Loucy (cell line): ENCODE results near the gene ATP8A2.

ENCODE experiments used
- H2AFZ ChIP-seq: fragments of 200-600 bp; sonication (generic); 2 replicates; pipeline ENCODE4 v1.6.0; 2016; ENCODE audit warnings: antibody characterized with exemption, mild to moderate bottlenecking, low read length, moderate library complexity
- H3F3A ChIP-seq: fragments of 200-600 bp; 2 replicates; pipeline ENCODE4 v1.6.0; 2016; ENCODE audit warnings: antibody characterized with exemption, low read depth, mild to moderate bottlenecking
- H3K27me3 ChIP-seq: fragments of 200-600 bp; sonication (generic); 2 replicates; pipeline ENCODE4 v1.6.1; 2014; ENCODE audit warnings: low read length, mild to moderate bottlenecking; ENCODE audit not compliant: insufficient read depth, poor library complexity, severe bottlenecking
- H3K36me3 ChIP-seq: fragments of 200-600 bp; sonication (generic); 2 replicates; pipeline ENCODE4 v1.6.1; 2016; ENCODE audit warnings: low read length; ENCODE audit not compliant: insufficient read depth
- H3K4me1 ChIP-seq: fragments of 200-600 bp; sonication (generic); 2 replicates; pipeline ENCODE4 v1.5.1; 2014; ENCODE audit warnings: low read length, mild to moderate bottlenecking; ENCODE audit not compliant: insufficient read depth, poor library complexity, severe bottlenecking
- H3K4me2 ChIP-seq: fragments of 200-600 bp; sonication (generic); 2 replicates; pipeline ENCODE4 v1.6.0; 2014; ENCODE audit warnings: antibody characterized with exemption, low read length, low read depth, mild to moderate bottlenecking; ENCODE audit not compliant: poor library complexity, severe bottlenecking
- H3K4me3 ChIP-seq: fragments of 200-600 bp; sonication (generic); 2 replicates; pipeline ENCODE4 v1.5.1; 2014; ENCODE audit warnings: low read length, mild to moderate bottlenecking, mixed read lengths; ENCODE audit not compliant: poor library complexity, severe bottlenecking
- H3K79me2 ChIP-seq: fragments of 200-600 bp; sonication (generic); 2 replicates; pipeline ENCODE4 v1.6.1; 2014; ENCODE audit warnings: low read length; ENCODE audit not compliant: insufficient read depth
- H3K9ac ChIP-seq: fragments of 200-600 bp; sonication (generic); 2 replicates; pipeline ENCODE4 v1.6.0; 2014; ENCODE audit warnings: mild to moderate bottlenecking, low read depth, low read length, moderate library complexity; ENCODE audit not compliant: poor library complexity, severe bottlenecking
- H3K9me2 ChIP-seq: fragments of 200-600 bp; sonication (generic); replicated peaks from 2 replicates; pipeline ENCODE4 v1.6.1; 2016; ENCODE audit warnings: low read depth, low read length, mixed read lengths
- H3K9me3 ChIP-seq: fragments of 200-600 bp; sonication (generic); 2 replicates; pipeline ENCODE4 v1.6.1; 2014; ENCODE audit warnings: mild to moderate bottlenecking, antibody characterized with exemption, low read length, low read depth; ENCODE audit not compliant: insufficient read depth
- H4K20me1 ChIP-seq: fragments of 200-600 bp; sonication (generic); 2 replicates; pipeline ENCODE4 v1.6.0; 2014; ENCODE audit warnings: antibody characterized with exemption, low read length, mild to moderate bottlenecking; ENCODE audit not compliant: insufficient read depth, poor library complexity, severe bottlenecking
- CTCF ChIP-seq: fragments of 200-600 bp; sonication (generic); conservative IDR thresholded peaks from 2 replicates; pipeline ENCODE4 v1.5.1; 2014; ENCODE audit warnings: mild to moderate bottlenecking, antibody characterized with exemption, low read length
- EZH2phosphoT487 ChIP-seq: fragments of 200-600 bp; IDR thresholded peaks from 2 replicates; pipeline ENCODE4 v1.6.1; 2018; ENCODE audit warnings: antibody characterized with exemption, mild to moderate bottlenecking, moderate library complexity, borderline replicate concordance

Gene ATP8A2

DNA sequence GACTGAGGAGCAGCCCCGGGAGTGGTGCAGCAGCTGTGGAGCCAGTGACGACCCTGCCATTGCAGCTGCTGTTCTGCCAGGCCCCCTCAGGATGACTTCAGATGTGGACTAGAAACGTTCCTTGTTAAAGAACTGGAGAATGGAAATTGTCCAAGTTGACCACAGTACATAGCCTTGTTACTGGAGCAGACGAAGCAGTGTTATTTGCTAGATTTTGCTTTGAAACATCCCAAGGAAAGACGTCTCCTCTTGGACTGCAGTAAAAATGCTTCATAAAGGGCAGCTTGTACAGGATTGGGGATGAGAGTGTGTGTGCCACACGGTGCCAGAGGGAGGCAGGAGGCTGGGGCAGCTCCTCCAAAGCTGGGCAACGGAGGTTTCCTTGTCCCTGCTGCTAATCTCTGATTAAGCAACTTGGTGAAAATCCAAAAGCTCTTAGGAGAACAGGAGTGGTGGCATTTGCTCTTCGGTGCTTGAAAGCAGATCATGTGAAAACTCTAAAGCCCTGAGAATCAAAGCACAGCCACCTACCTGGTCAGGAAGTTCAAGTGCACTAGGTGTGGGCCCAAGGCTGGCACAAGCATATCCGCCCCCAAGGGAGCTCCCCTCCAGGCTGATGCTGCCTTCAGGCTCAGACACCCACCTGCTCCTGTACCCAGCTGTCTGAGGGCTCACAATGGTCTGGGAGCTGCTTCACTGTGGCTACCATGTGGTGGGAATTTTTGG, 645.6 kb downstream of the ATP8A2 start:
- H3K4me3 ChIP-seq: no peak overlapping the region
- peak overlapping the region; percentile 47 for H3K4me2 ChIP-seq
- no peaks in the 10 kb centered on the region for H4K20me1 ChIP-seq
- no peaks in the 10 kb centered on the region for H3K36me3 ChIP-seq
- no peaks in the 10 kb centered on the region for H3K9me2 ChIP-seq
- TF ChIP-seq EZH2phosphoT487 (no peak), CTCF (no peak)
- H3K9me3 ChIP-seq: no peaks in the 10 kb centered on the region; the same call in none of the 2 replicates
- peak overlapping the region; percentile 46 for H3K9ac ChIP-seq
- peaks cover 12% of the 10 kb centered on the region; the same call in 1 of the 2 replicates for H3K79me2 ChIP-seq
- no peak overlapping the region for H2AFZ ChIP-seq
- 0 out of 2 replicates have a peak, but pooled peaks cover 4% of the 10 kb centered on the region for H3F3A ChIP-seq
- H3K27me3 ChIP-seq: no peaks in the 10 kb centered on the region
- peaks cover 75% of the 10 kb centered on the region for H3K4me1 ChIP-seq

DNA sequence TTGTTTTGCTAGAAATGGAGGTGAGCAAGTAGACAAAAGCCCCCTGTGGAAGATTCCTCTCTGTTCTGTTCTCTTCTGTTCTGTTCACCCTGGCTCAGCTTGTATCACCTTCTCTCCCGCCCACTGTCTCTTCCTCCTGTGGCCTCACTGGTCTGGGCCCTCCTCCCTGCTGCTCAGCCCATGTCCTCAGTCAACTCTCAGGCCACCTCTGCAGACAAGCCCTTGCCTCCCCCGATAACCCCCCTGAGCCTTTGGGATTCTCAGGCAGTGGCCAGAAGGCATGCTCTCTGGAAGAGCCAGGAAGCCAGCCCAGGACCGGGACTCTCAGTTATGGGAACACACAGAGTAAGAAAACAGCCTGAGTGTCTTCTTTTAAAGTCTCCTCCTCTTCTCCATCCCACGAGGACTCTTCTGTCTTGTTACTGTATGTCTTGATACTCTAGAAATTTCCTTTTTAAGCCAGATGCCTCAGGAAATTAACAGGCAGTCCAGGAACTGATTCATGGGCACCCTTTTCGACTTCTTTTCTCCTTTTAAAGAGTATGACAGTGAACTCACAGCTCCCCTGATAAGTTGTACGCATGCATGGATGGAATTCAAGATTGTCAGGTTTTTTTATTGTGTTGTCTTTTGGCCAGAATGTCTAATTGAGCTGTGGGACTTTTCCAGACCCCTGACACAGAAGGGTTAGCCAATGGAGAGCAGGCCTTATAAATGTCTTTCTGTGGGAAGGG, 646.3 kb downstream of the ATP8A2 start:
- peak overlapping the region; percentile 46 for H3K9ac ChIP-seq
- no peaks in the 10 kb centered on the region for H3K36me3 ChIP-seq
- no peaks in the 10 kb centered on the region; the same call in none of the 2 replicates for H3K9me3 ChIP-seq
- H3K27me3 ChIP-seq: no peaks in the 10 kb centered on the region
- peaks cover 8% of the 10 kb centered on the region; the same call in 1 of the 2 replicates for H3K79me2 ChIP-seq
- TF ChIP-seq EZH2phosphoT487: no peak
- no peak for TF ChIP-seq CTCF
- H3K9me2 ChIP-seq: no peaks in the 10 kb centered on the region
- no peaks in the 10 kb centered on the region for H4K20me1 ChIP-seq
- peaks cover 81% of the 10 kb centered on the region for H3K4me1 ChIP-seq
- H3K4me2 ChIP-seq: peak overlapping the region; percentile 47
- H2AFZ ChIP-seq: no peak overlapping the region
- H3F3A ChIP-seq: 0 out of 2 replicates have a peak, but pooled peaks cover 4% of the 10 kb centered on the region
- H3K4me3 ChIP-seq: no peak overlapping the region

DNA sequence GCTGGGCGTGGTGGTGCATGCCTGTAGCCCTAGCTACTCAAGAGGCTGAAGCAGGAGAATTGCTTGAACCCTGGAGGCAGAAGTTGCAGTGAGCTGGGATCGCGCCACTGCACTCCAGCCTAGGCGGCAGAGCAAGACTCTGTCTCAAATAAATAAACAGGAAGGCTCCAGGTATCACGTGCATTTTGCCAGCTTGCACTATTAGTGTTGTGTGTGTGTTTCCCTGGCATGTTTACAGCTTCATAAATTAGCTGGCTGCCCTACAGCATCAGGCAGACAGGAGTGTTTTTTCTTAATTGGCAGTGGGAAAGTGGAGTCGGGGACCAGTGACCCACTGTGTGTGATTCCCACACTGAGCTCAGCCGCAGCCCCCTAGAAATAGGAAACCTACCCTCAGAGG, 647.5 kb downstream of the ATP8A2 start:
- Histone ChIP-seq H3K4me1 (peaks cover 81% of the 10 kb centered on the region), H3K4me2 (peak overlapping the region; percentile 52), H3F3A (0 out of 2 replicates have a peak, but pooled peaks cover 4% of the 10 kb centered on the region), H3K79me2 (no peaks in the 10 kb centered on the region; the same call in 1 of the 2 replicates), H3K36me3 (no peaks in the 10 kb centered on the region), H2AFZ (no peak overlapping the region), H3K9me2 (no peaks in the 10 kb centered on the region), H4K20me1 (no peaks in the 10 kb centered on the region), H3K27me3 (no peaks in the 10 kb centered on the region), H3K9me3 (no peaks in the 10 kb centered on the region; the same call in 1 of the 2 replicates), H3K4me3 (peak overlapping the region; percentile 27), H3K9ac (peak overlapping the region; percentile 57)
- TF ChIP-seq CTCF (no peak), EZH2phosphoT487 (no peak)
